GM12874 (cell line): ENCODE data around the gene TPCN2.

ENCODE experiments used
- TF ChIP-seq, protein P1 (sequence below): IDR thresholded peaks from 2 replicates; pipeline ENCODE4 v1.5.1; 2011; ENCODE audit warnings: low read depth, mild to moderate bottlenecking, control low read depth, low read length, moderate library complexity; ENCODE audit not compliant: insufficient read depth

Gene TPCN2

DNA sequence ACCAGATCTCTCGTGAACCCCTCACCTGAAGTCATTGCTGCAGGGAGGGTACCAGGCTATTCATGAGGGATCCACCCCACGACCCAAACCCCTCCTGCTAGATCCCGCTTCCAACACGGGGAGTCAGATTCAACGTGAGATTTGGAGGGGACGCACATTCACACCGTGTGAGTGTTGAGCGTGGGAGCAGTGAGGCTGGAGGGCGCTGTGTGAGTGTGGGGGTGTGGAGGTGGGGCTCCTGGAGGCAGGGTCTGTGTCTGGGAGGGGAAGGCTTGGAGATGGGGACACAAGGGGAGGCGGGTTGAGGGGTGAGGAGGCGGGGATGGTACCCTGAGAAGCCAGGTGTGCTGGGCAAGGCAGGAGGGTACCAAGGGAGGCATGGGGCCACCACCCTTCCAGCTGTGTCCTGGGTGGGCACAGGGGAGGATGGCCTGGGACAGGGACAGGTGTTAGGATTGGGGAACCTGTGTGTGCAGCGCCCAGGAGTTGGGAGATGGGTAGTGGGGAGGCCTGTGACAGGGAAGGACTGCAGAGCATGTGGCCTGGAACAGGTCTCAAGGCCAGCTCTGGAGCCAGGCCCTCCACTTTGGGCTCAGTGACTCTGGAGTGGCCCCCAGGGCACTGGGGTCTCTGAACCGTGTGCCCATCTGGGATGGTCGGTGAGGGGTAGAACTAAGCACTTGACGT, 13.6 kb downstream of the TPCN2 start:
- TF ChIP-seq, protein P1, sequence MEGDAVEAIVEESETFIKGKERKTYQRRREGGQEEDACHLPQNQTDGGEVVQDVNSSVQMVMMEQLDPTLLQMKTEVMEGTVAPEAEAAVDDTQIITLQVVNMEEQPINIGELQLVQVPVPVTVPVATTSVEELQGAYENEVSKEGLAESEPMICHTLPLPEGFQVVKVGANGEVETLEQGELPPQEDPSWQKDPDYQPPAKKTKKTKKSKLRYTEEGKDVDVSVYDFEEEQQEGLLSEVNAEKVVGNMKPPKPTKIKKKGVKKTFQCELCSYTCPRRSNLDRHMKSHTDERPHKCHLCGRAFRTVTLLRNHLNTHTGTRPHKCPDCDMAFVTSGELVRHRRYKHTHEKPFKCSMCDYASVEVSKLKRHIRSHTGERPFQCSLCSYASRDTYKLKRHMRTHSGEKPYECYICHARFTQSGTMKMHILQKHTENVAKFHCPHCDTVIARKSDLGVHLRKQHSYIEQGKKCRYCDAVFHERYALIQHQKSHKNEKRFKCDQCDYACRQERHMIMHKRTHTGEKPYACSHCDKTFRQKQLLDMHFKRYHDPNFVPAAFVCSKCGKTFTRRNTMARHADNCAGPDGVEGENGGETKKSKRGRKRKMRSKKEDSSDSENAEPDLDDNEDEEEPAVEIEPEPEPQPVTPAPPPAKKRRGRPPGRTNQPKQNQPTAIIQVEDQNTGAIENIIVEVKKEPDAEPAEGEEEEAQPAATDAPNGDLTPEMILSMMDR, result no peak

DNA sequence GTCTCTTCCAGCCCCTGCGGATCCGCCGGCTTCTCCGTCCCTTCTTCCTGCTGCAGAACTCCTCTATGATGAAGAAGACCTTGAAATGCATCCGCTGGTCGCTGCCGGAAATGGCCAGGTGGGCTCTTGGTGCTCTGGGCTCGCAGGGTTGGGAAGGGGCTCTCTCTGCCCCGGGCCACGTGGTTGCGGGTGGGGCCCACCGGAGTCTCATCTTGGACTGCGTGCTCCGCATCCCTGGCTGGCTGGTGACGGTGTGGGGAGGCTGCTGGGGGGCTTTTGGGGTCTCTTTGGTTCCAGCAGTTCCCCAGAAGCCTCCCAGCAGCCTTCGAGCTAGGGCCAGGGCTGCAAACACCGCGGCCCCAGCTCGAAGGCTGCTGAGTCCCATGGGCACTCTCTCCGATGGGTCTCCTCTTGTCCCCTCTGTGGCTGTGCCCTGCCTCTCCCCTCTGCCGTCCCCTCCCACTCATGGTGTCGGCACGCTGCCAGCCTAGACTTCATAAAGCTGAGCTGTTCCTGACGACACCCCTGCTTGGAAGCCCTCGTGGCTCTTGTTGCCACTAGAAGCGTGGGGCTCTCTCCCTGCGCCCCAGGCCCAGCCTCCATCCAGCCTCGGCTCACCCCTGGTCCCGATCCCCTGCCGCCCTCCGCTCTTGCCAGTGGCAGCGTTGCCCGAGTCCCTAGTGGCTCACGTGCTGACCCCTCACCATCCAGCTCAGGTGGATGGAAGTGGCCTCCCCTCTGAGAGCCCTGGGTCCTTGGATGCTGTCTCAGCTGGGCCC, 14.3 kb downstream of the TPCN2 start:
- TF ChIP-seq, protein P1, result no peak

DNA sequence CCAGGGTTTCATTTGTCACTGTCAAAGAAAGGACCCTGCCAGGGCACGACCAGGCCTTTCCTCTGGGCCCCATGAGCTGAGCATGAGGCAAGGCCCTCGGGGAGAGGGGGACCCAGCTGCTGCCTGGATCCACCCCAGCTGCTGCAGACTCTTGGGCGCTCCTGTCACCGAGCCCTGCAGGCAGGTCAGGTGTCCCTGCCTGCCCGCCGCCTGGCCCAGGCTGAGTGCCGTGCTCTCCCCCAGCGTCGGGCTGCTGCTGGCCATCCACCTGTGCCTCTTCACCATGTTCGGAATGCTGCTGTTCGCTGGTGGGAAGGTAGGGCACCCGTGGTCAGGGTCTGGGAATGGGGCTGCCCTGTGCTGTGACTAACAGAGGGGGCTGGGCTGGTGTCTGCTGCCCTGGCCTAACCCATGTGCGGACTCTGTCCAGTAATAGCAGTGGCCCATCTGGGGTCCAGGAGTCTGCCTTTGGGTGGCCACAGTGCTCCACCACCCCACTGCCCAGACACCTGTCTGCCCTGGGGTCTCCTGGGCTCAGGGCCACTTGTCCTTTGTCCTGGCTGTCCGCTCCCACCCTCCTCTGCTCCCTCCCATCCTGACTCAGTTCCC, 15.0 kb downstream of the TPCN2 start:
- TF ChIP-seq, protein P1, result no peak

DNA sequence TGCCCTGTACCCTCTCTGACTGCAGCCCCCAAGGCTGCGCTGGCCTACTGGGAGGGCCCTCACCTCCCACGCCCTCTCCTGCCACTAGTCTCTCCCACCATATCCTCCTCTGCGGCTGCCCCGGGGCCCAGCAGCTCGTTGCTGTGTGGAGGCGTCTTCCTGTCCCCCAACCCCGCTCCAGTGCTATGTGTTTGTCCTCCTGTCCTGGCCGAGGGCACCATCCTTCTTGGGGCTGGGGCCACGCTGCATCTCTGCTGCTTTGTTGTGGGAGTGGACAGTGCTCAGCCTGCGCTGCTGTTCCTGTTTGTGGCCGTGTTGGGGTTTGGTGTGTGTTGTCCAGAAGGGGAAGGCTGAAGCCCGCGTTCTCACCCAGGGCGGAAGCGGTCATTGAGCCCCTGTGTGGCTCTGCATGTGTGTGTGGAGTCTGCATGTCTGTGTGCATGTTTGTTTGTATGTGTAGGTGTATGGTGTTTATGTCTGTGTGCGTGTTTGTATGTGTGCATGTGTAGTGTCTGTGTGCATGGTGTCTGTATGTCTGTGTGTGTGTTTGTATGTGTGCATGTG, 15.7 kb downstream of the TPCN2 start:
- TF ChIP-seq, protein P1, result no peak

DNA sequence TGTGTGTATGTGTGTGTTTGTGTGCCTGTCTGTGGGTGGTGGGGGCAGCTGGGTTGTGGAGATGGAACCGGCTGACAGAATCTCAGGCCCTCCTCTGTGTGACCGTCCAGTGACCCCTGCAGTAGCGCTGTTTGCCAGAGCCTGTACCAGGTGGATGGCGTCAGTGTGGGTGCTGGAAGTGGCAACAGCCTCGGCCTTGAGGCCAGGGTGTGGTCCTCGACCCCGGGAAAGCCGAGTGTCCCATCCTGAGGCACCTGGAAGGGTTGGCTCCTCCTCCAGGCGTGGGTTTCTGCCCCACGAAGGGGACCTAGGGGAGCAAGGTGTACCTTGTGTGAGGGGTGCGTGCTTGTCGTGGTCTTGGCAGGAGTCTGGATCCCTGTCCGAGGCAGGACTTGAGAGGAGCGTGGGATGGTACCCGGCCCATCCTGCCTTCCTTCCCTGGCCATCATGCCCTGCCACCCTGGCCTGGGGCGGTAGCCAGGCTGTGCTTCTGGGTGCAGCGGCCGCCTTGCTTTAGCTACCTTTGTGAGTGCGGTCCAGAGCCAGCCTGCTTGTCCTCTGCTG, 16.5 kb downstream of the TPCN2 start:
- TF ChIP-seq, protein P1, result no peak

DNA sequence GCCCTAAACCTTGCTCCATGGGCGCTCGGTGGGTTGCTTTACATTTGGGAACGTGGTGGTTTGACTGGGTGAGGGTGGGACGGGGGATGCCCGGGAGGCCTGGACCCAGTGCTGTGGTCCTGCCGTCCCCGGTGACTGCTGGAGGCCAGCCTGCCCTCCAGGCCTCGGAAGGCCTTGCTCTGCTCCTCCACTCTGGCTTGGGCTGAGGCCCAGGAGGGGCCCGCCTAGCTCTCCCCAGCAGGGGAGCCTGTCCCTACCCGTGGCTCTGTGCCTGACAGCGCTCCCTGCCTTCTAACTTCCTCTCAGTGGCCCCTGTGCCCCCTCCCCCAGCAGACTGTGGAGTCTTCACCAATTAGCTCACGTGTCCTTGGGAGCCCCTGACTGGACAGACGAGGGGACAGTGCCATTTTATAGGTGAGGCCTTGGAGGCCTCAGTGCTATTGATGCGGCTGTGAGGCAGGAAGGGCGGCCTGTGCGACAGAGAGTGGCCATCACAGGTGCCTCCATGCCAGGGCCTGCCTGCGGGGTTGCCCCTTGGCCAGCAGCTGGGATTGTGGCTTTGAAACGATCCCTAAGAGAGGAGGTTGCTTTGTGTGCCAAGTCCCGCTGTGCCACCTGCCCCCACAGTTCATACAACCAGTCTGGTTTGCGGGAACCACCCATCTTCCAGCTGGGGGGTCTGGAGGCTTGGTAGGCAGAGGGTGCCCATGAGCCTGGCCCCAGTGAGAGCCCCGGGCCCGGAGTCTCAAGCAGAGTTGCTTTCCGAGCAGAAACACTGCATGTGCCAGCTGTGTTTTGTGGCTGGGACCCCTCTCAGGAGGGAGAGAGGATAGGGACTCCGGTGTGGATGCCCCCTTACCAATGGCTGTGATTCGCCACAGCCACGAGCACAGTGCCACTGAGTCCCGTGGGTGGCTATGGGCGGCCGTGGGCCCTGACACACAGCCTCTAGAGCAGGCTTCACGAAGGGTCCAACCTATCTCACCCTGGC, 17.7 kb downstream of the TPCN2 start:
- TF ChIP-seq, protein P1, result no peak
